PFSK-1 (cell line): ENCODE results near the gene NISCH.

Source experiments
- POLR2AphosphoS5 ChIP-seq: IDR thresholded peaks from 2 replicates; pipeline ENCODE4 v1.6.1; 2012; ENCODE audit warnings: low read depth, mild to moderate bottlenecking, control low read depth, low read length, moderate library complexity
- SIN3A ChIP-seq: IDR thresholded peaks from 2 replicates; pipeline ENCODE4 v1.6.1; 2012; ENCODE audit warnings: mild to moderate bottlenecking, low read length, moderate library complexity, borderline replicate concordance; ENCODE audit not compliant: insufficient read depth
- TAF1 ChIP-seq: IDR thresholded peaks from 2 replicates; pipeline ENCODE4 v1.6.1; 2012; ENCODE audit warnings: low read length, control low read depth, borderline replicate concordance; ENCODE audit not compliant: insufficient read depth
- TF ChIP-seq, protein P1 (sequence below), 2 experiments: IDR thresholded peaks; 2 replicates each; pipeline versions ENCODE4 v1.6.1 to v1.8.0; 2011 to 2012; ENCODE audit warnings: low read depth in 2 of 2, low read length in 2 of 2, control low read depth in 1 of 2, inconsistent platforms in 1 of 2, mild to moderate bottlenecking in 1 of 2, moderate library complexity in 1 of 2; ENCODE audit not compliant: insufficient read depth in 1 of 2

GRCh38 chr3:52422669-52423068, 32.7 kb upstream of the NISCH start:
- TF ChIP-seq SIN3A (no peak), TAF1 (no peak), POLR2AphosphoS5 (no peak)
- TF ChIP-seq, protein P1, sequence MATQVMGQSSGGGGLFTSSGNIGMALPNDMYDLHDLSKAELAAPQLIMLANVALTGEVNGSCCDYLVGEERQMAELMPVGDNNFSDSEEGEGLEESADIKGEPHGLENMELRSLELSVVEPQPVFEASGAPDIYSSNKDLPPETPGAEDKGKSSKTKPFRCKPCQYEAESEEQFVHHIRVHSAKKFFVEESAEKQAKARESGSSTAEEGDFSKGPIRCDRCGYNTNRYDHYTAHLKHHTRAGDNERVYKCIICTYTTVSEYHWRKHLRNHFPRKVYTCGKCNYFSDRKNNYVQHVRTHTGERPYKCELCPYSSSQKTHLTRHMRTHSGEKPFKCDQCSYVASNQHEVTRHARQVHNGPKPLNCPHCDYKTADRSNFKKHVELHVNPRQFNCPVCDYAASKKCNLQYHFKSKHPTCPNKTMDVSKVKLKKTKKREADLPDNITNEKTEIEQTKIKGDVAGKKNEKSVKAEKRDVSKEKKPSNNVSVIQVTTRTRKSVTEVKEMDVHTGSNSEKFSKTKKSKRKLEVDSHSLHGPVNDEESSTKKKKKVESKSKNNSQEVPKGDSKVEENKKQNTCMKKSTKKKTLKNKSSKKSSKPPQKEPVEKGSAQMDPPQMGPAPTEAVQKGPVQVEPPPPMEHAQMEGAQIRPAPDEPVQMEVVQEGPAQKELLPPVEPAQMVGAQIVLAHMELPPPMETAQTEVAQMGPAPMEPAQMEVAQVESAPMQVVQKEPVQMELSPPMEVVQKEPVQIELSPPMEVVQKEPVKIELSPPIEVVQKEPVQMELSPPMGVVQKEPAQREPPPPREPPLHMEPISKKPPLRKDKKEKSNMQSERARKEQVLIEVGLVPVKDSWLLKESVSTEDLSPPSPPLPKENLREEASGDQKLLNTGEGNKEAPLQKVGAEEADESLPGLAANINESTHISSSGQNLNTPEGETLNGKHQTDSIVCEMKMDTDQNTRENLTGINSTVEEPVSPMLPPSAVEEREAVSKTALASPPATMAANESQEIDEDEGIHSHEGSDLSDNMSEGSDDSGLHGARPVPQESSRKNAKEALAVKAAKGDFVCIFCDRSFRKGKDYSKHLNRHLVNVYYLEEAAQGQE (IDR thresholded peaks at IDR 0.05; ENCODE audit: insufficient read depth in 1 of 2, low read depth in 2 of 2, low read length in 2 of 2): no peak
